RCC 7860 (cell line): ENCODE results near the gene AGAP6.
"Not testable (repeated sequence)": the region's sequence is repeated elsewhere in the genome, so short reads cannot be mapped to it uniquely, and the experiment has no call there.

Experiments used
- DNase-seq: peaks from one replicate; pipeline ENCODE4 v3.0.0-alpha.2; 2015; ENCODE audit warnings: low spot score
- FAIRE-seq: peaks from 2 replicates; lab custom pipeline; 2012; peaks lifted over from hg19 to GRCh38; lab: Jason Lieb, UNC

The AGAP6 gene

GRCh38 chr10:49988376-49988775 is at the start of gene AGAP6:
Gene AGAP6 (plus strand): TSS chr10:49988406. CDS start chr10:49988716, 310 bp downstream.
- FAIRE-seq, DNase-seq: not testable (repeated sequence)

GRCh38 chr10:49941447-49942338 is 46.5 kb upstream of the AGAP6 start, which contains the start of the genes PARG and TIMM23B:
Gene PARG (minus strand): TSS chr10:49942027. CDS start chr10:49941725, 302 bp downstream.
Gene TIMM23B (plus strand): TSS chr10:49942053. CDS start chr10:49942195, 142 bp downstream.
- peak; percentile 18 for FAIRE-seq
- DNase-seq, result peak; percentile 54

GRCh38 chr10:49942339-49942705 is 45.9 kb upstream of the AGAP6 start:
- not testable (repeated sequence) for FAIRE-seq, DNase-seq

- not testable (repeated sequence) for DNase-seq, FAIRE-seq
These were observed 44.6 kb upstream of the AGAP6 start for GRCh38 chr10:49943607-49944006.

- not testable (repeated sequence) for DNase-seq, FAIRE-seq
These were observed 40.1 kb upstream of the AGAP6 start for GRCh38 chr10:49948142-49948541.

GRCh38 chr10:49948737-49949136 is 39.5 kb upstream of the AGAP6 start:
- FAIRE-seq, result not testable (repeated sequence)

GRCh38 chr10:49952006-49952405 is 36.2 kb upstream of the AGAP6 start:
- FAIRE-seq, result not testable (repeated sequence)

More at GRCh38 chr10:49948737-49949136, 39.5 kb upstream of the AGAP6 start:
- DNase-seq, result not testable (repeated sequence)

GRCh38 chr10:49953122-49953521 is 35.1 kb upstream of the AGAP6 start:
- DNase-seq, result not testable (repeated sequence)
- peak; percentile 37 for FAIRE-seq

More at GRCh38 chr10:49952006-49952405, 36.2 kb upstream of the AGAP6 start:
- not testable (repeated sequence) for DNase-seq

GRCh38 chr10:49970331-49970857 is 17.8 kb upstream of the AGAP6 start:
- not testable (repeated sequence) for DNase-seq, FAIRE-seq

GRCh38 chr10:49971466-49971865 is 16.7 kb upstream of the AGAP6 start:
- not testable (repeated sequence) for FAIRE-seq, DNase-seq

GRCh38 chr10:49972094-49972493 is 16.1 kb upstream of the AGAP6 start:
- FAIRE-seq, DNase-seq: not testable (repeated sequence)

- FAIRE-seq, DNase-seq: not testable (repeated sequence)
These were observed 10.4 kb upstream of the AGAP6 start for GRCh38 chr10:49977756-49978155.

GRCh38 chr10:49987207-49987606 is 999 bp upstream of the AGAP6 start:
- not testable (repeated sequence) for DNase-seq

GRCh38 chr10:49995321-49995720 is 7.1 kb downstream of the AGAP6 start:
- DNase-seq, FAIRE-seq: not testable (repeated sequence)

More at GRCh38 chr10:49987207-49987606, 999 bp upstream of the AGAP6 start:
- not testable (repeated sequence) for FAIRE-seq

- not testable (repeated sequence) for DNase-seq, FAIRE-seq
These were observed 25.8 kb downstream of the AGAP6 start for GRCh38 chr10:50014024-50014423.

GRCh38 chr10:50015596-50016220 is 27.5 kb downstream of the AGAP6 start:
- FAIRE-seq, DNase-seq: not testable (repeated sequence)

GRCh38 chr10:50016926-50017325 is 28.7 kb downstream of the AGAP6 start:
- DNase-seq, FAIRE-seq: not testable (repeated sequence)

GRCh38 chr10:50017646-50018045 is 29.4 kb downstream of the AGAP6 start:
- not testable (repeated sequence) for FAIRE-seq, DNase-seq

- DNase-seq, FAIRE-seq: not testable (repeated sequence)
These were observed 31.1 kb downstream of the AGAP6 start for GRCh38 chr10:50019279-50019678.

- DNase-seq, FAIRE-seq: not testable (repeated sequence)
These were observed 32.3 kb downstream of the AGAP6 start for GRCh38 chr10:50020451-50021024.
